ENCODE data around the gene SPEG.

SPEG gene

GRCh38 chr2:219472629-219473187, 38.1 kb downstream of the SPEG start:
- TF ChIP-seq PATZ1 (CRISPR knock-in tag; IDR thresholded peaks at IDR 0.05; ENCODE audit: borderline replicate concordance) = no peak
- TF ChIP-seq BACH2 (CRISPR knock-in tag; IDR thresholded peaks at IDR 0.05; ENCODE audit: borderline replicate concordance) = no peak
- TF ChIP-seq ZFP30 (CRISPR knock-in tag; IDR thresholded peaks at IDR 0.05) = no peak
- TF ChIP-seq CSDC2 (CRISPR knock-in tag; IDR thresholded peaks at IDR 0.05) = no peak
- no peak for TF ChIP-seq RARB (CRISPR knock-in tag; IDR thresholded peaks at IDR 0.05)
- no peak for TF ChIP-seq ZFP3 (CRISPR knock-in tag; IDR thresholded peaks at IDR 0.05)
- TF ChIP-seq ISL1 (CRISPR knock-in tag; IDR thresholded peaks at IDR 0.05) = no peak
- no peak for TF ChIP-seq POU6F1 (CRISPR knock-in tag; IDR thresholded peaks at IDR 0.05; ENCODE audit: borderline replicate concordance, low read depth)
- TF ChIP-seq ZC3H10 (CRISPR knock-in tag; IDR thresholded peaks at IDR 0.05) = no peak
- TF ChIP-seq ZNF70 (CRISPR knock-in tag; IDR thresholded peaks at IDR 0.05) = no peak
- TF ChIP-seq PPARA (CRISPR knock-in tag; IDR thresholded peaks at IDR 0.05; ENCODE audit: borderline replicate concordance) = no peak
- no peak for TF ChIP-seq GLIS3 (CRISPR knock-in tag; IDR thresholded peaks at IDR 0.05)
- TF ChIP-seq TOX (CRISPR knock-in tag; IDR thresholded peaks at IDR 0.05; ENCODE audit: borderline replicate concordance) = no peak
- TF ChIP-seq, protein P1, sequence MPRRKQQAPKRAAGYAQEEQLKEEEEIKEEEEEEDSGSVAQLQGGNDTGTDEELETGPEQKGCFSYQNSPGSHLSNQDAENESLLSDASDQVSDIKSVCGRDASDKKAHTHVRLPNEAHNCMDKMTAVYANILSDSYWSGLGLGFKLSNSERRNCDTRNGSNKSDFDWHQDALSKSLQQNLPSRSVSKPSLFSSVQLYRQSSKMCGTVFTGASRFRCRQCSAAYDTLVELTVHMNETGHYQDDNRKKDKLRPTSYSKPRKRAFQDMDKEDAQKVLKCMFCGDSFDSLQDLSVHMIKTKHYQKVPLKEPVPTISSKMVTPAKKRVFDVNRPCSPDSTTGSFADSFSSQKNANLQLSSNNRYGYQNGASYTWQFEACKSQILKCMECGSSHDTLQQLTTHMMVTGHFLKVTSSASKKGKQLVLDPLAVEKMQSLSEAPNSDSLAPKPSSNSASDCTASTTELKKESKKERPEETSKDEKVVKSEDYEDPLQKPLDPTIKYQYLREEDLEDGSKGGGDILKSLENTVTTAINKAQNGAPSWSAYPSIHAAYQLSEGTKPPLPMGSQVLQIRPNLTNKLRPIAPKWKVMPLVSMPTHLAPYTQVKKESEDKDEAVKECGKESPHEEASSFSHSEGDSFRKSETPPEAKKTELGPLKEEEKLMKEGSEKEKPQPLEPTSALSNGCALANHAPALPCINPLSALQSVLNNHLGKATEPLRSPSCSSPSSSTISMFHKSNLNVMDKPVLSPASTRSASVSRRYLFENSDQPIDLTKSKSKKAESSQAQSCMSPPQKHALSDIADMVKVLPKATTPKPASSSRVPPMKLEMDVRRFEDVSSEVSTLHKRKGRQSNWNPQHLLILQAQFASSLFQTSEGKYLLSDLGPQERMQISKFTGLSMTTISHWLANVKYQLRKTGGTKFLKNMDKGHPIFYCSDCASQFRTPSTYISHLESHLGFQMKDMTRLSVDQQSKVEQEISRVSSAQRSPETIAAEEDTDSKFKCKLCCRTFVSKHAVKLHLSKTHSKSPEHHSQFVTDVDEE (CRISPR knock-in tag; IDR thresholded peaks at IDR 0.05) = no peak
- no peak for TF ChIP-seq ZNF8 (CRISPR knock-in tag; IDR thresholded peaks at IDR 0.05)
- TF ChIP-seq TCF4 (CRISPR knock-in tag; IDR thresholded peaks at IDR 0.05; ENCODE audit: borderline replicate concordance) = no peak
- TF ChIP-seq SNAI2 (CRISPR knock-in tag; IDR thresholded peaks at IDR 0.05) = no peak
- TF ChIP-seq, protein P2, sequence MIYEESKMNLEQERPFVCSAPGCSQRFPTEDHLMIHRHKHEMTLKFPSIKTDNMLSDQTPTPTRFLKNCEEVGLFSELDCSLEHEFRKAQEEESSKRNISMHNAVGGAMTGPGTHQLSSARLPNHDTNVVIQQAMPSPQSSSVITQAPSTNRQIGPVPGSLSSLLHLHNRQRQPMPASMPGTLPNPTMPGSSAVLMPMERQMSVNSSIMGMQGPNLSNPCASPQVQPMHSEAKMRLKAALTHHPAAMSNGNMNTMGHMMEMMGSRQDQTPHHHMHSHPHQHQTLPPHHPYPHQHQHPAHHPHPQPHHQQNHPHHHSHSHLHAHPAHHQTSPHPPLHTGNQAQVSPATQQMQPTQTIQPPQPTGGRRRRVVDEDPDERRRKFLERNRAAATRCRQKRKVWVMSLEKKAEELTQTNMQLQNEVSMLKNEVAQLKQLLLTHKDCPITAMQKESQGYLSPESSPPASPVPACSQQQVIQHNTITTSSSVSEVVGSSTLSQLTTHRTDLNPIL (CRISPR knock-in tag; IDR thresholded peaks at IDR 0.05; ENCODE audit: low read depth) = no peak
- ATAC-seq = no peak

DNA sequence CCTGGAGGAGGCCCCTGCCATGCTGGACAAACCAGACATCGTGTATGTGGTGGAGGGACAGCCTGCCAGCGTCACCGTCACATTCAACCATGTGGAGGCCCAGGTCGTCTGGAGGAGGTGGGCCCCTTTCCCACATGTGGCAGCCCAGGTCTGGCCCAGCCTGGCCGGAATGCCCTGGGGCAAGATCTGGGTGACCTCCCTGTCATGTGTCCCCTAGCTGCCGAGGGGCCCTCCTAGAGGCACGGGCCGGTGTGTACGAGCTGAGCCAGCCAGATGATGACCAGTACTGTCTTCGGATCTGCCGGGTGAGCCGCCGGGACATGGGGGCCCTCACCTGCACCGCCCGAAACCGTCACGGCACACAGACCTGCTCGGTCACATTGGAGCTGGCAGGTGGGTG, 38.9 kb downstream of the SPEG start:
- no peak for ATAC-seq
- TF ChIP-seq ARNTL (CRISPR knock-in tag; IDR thresholded peaks at IDR 0.05; ENCODE audit: borderline replicate concordance, low read depth) (no peak), TCF4 (CRISPR knock-in tag; IDR thresholded peaks at IDR 0.05; ENCODE audit: borderline replicate concordance) (no peak), ZFP30 (CRISPR knock-in tag; IDR thresholded peaks at IDR 0.05) (no peak)
- TF ChIP-seq, protein P2 (CRISPR knock-in tag; IDR thresholded peaks at IDR 0.05; ENCODE audit: low read depth) = no peak

DNA sequence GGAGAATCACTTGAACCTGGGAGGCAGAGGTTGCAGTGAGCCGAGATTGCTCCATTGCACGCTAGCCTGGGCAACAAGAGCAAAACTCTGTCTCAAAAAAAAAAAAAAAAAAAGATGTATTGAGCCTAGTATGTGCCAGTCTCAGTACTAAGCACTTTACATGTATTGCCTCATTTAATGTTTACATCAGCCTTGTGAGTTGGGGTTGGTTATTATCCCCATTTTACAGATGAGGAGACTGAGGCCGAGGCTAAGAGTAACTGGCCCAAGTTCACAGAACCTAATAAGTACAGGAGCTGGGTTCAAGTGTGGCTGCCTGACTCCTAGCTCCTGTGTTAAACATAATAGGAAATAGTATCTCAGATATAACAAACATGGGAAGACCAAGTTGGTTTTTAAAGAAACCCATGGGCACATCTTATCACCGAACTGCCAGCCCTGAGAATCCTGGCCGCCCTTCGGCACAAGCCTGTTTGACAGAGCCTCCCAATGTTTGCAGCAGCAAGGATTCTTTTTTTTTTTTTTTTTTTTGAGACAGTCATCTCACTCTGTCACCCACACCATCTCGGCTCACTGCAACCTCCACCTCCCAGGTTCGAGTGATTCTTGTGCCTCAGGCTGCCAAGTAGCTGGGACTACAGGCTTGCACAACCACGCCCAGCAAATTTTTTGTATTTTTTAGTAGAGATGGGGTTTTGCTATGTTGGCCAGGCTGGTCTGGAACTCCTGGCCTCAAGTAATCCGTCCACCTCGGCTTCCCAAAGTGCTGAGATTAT, 39.8 kb downstream of the SPEG start:
- ATAC-seq = no peak
- TF ChIP-seq, protein P3, sequence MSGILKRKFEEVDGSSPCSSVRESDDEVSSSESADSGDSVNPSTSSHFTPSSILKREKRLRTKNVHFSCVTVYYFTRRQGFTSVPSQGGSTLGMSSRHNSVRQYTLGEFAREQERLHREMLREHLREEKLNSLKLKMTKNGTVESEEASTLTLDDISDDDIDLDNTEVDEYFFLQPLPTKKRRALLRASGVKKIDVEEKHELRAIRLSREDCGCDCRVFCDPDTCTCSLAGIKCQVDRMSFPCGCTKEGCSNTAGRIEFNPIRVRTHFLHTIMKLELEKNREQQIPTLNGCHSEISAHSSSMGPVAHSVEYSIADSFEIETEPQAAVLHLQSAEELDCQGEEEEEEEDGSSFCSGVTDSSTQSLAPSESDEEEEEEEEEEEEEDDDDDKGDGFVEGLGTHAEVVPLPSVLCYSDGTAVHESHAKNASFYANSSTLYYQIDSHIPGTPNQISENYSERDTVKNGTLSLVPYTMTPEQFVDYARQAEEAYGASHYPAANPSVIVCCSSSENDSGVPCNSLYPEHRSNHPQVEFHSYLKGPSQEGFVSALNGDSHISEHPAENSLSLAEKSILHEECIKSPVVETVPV (CRISPR knock-in tag; IDR thresholded peaks at IDR 0.05) = no peak
- TF ChIP-seq BACH2 (CRISPR knock-in tag; IDR thresholded peaks at IDR 0.05; ENCODE audit: borderline replicate concordance) = no peak
- TF ChIP-seq SNAI2 (CRISPR knock-in tag; IDR thresholded peaks at IDR 0.05) = no peak
- TF ChIP-seq, protein P2 (CRISPR knock-in tag; IDR thresholded peaks at IDR 0.05; ENCODE audit: low read depth) = no peak
- TF ChIP-seq POU6F1 (CRISPR knock-in tag; IDR thresholded peaks at IDR 0.05; ENCODE audit: borderline replicate concordance, low read depth) = no peak
- no peak for TF ChIP-seq ESRRG (CRISPR knock-in tag; IDR thresholded peaks at IDR 0.05)
- TF ChIP-seq TCF4 (CRISPR knock-in tag; IDR thresholded peaks at IDR 0.05; ENCODE audit: borderline replicate concordance) = no peak
- TF ChIP-seq ARNTL (CRISPR knock-in tag; IDR thresholded peaks at IDR 0.05; ENCODE audit: borderline replicate concordance, low read depth) = no peak
- TF ChIP-seq PPARA (CRISPR knock-in tag; IDR thresholded peaks at IDR 0.05; ENCODE audit: borderline replicate concordance) = no peak
- TF ChIP-seq OSR1 (CRISPR knock-in tag; IDR thresholded peaks at IDR 0.05) = no peak
- TF ChIP-seq ZC3H10 (CRISPR knock-in tag; IDR thresholded peaks at IDR 0.05) = no peak
- TF ChIP-seq ZFP30 (CRISPR knock-in tag; IDR thresholded peaks at IDR 0.05) = no peak

Measured in SK-N-SH treated with all-trans-retinoic acid at 6 μM for 48 hours (cell line).